ENCODE measurements around the gene TOM1L2.

TOM1L2 gene

GRCh38 chr17:17893801-17894644 is 78.2 kb downstream of the TOM1L2 start:
- Histone ChIP-seq H3K36me3 (ENCODE audit: insufficient read depth, low read length) (no peaks in the 10 kb centered on the region), H3K4me3 (ENCODE audit: low read length) (no peak overlapping the region), H3K9ac (ENCODE audit: low read depth, low read length) (no peak overlapping the region), H3K27me3 (ENCODE audit: insufficient read depth, low read length) (no peaks in the 10 kb centered on the region), H3K27ac (ENCODE audit: low read depth, low read length) (no peak overlapping the region), H3K9me3 (ENCODE audit: insufficient read depth, low read depth, low read length) (no peaks in the 10 kb centered on the region), H3K4me1 (ENCODE audit: insufficient read depth, low read length) (peaks cover 5% of the 10 kb centered on the region)
- 81% methylated on average over 7 of the region's 7 CpGs for WGBS

GRCh38 chr17:17892731-17893130 is 79.5 kb downstream of the TOM1L2 start:
- Histone ChIP-seq H3K4me3 (ENCODE audit: low read length) (no peak overlapping the region), H3K27me3 (ENCODE audit: insufficient read depth, low read length) (no peaks in the 10 kb centered on the region), H3K36me3 (ENCODE audit: insufficient read depth, low read length) (no peaks in the 10 kb centered on the region), H3K9me3 (ENCODE audit: insufficient read depth, low read depth, low read length) (no peaks in the 10 kb centered on the region), H3K9ac (ENCODE audit: low read depth, low read length) (no peak overlapping the region), H3K4me1 (ENCODE audit: insufficient read depth, low read length) (peaks cover 10% of the 10 kb centered on the region), H3K27ac (ENCODE audit: low read depth, low read length) (no peak overlapping the region)
- WGBS: 94% methylated on average over 1 of the region's 2 CpGs

DNA sequence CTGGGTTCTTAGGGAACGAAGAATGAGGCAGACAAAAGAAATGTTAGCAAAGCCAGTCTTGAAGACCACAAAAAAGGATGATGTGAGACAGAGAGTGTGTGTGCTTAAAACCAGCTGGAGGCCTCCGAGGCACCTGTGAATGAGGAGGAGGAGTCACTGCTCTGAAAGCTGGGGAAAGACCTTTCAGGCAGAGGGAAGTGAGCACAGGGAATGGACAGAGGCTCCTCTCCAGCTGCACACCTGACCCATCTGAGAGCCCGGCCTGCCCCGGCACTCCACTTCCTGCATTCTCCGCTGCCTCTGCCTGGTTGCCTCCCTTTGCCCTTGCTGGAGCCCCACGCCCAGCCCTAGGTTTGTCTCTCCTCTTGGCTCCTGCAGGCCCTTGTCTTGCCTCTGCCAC is 80.2 kb downstream of the TOM1L2 start:
- H3K9ac ChIP-seq (ENCODE audit: low read depth, low read length): no peak overlapping the region
- no peaks in the 10 kb centered on the region for H3K9me3 ChIP-seq (ENCODE audit: insufficient read depth, low read depth, low read length)
- 78% methylated on average over 6 of the region's 6 CpGs for WGBS
- H3K27me3 ChIP-seq (ENCODE audit: insufficient read depth, low read length): no peaks in the 10 kb centered on the region
- no peak overlapping the region for H3K4me3 ChIP-seq (ENCODE audit: low read length)
- H3K27ac ChIP-seq (ENCODE audit: low read depth, low read length): no peak overlapping the region
- peaks cover 10% of the 10 kb centered on the region for H3K4me1 ChIP-seq (ENCODE audit: insufficient read depth, low read length)
- no peaks in the 10 kb centered on the region for H3K36me3 ChIP-seq (ENCODE audit: insufficient read depth, low read length)

- Histone ChIP-seq H3K27ac (ENCODE audit: low read depth, low read length) (no peak overlapping the region), H3K9ac (ENCODE audit: low read depth, low read length) (no peak overlapping the region), H3K4me3 (ENCODE audit: low read length) (no peak overlapping the region), H3K9me3 (ENCODE audit: insufficient read depth, low read depth, low read length) (no peaks in the 10 kb centered on the region), H3K4me1 (ENCODE audit: insufficient read depth, low read length) (peaks cover 14% of the 10 kb centered on the region), H3K36me3 (ENCODE audit: insufficient read depth, low read length) (no peaks in the 10 kb centered on the region), H3K27me3 (ENCODE audit: insufficient read depth, low read length) (no peaks in the 10 kb centered on the region)
- 88% methylated on average over 5 of the region's 5 CpGs for WGBS
Measured at GRCh38 chr17:17890773-17891759, 81.1 kb downstream of the TOM1L2 start.

DNA sequence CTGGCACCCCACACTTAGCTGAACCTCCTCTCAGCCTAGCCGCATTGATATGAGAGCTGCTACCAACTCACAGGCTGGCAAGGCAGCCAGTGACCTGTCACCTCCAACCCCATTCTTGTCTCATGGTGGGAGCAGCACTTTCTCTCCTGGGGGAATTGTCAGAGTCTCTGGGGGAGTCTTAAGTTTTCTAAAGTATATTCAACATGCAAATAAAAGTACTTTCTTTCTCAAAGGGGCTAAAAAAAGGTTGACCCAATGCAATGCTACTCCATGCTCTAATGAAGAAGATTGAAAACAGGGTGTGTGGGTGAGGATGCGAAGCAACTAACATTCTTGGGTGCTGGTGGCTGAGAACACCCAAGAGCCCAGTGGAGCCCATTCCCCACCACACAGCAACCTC is 82.3 kb downstream of the TOM1L2 start:
- WGBS: 100% methylated on average over 2 of the region's 2 CpGs
- peaks cover 20% of the 10 kb centered on the region for H3K4me1 ChIP-seq (ENCODE audit: insufficient read depth, low read length)
- no peaks in the 10 kb centered on the region for H3K27me3 ChIP-seq (ENCODE audit: insufficient read depth, low read length)
- no peak overlapping the region for H3K9ac ChIP-seq (ENCODE audit: low read depth, low read length)
- H3K27ac ChIP-seq (ENCODE audit: low read depth, low read length): no peak overlapping the region
- H3K9me3 ChIP-seq (ENCODE audit: insufficient read depth, low read depth, low read length): no peaks in the 10 kb centered on the region
- H3K4me3 ChIP-seq (ENCODE audit: low read length): no peak overlapping the region
- no peaks in the 10 kb centered on the region for H3K36me3 ChIP-seq (ENCODE audit: insufficient read depth, low read length)

GRCh38 chr17:17888821-17889220 is 83.4 kb downstream of the TOM1L2 start:
- Histone ChIP-seq H3K4me1 (ENCODE audit: insufficient read depth, low read length) (peaks cover 28% of the 10 kb centered on the region), H3K4me3 (ENCODE audit: low read length) (no peak overlapping the region), H3K36me3 (ENCODE audit: insufficient read depth, low read length) (no peaks in the 10 kb centered on the region), H3K27ac (ENCODE audit: low read depth, low read length) (no peak overlapping the region), H3K9ac (ENCODE audit: low read depth, low read length) (no peak overlapping the region), H3K9me3 (ENCODE audit: insufficient read depth, low read depth, low read length) (no peaks in the 10 kb centered on the region), H3K27me3 (ENCODE audit: insufficient read depth, low read length) (no peaks in the 10 kb centered on the region)
- 57% methylated on average over 7 of the region's 7 CpGs for WGBS

- no peaks in the 10 kb centered on the region for H3K36me3 ChIP-seq (ENCODE audit: insufficient read depth, low read length)
- peaks cover 28% of the 10 kb centered on the region for H3K4me1 ChIP-seq (ENCODE audit: insufficient read depth, low read length)
- no peak overlapping the region for H3K4me3 ChIP-seq (ENCODE audit: low read length)
- WGBS: 43% methylated on average over 1 of the region's 1 CpG
- no peaks in the 10 kb centered on the region for H3K9me3 ChIP-seq (ENCODE audit: insufficient read depth, low read depth, low read length)
- no peaks in the 10 kb centered on the region for H3K27me3 ChIP-seq (ENCODE audit: insufficient read depth, low read length)
- H3K27ac ChIP-seq (ENCODE audit: low read depth, low read length): no peak overlapping the region
- no peak overlapping the region for H3K9ac ChIP-seq (ENCODE audit: low read depth, low read length)
Measured at GRCh38 chr17:17888371-17888770, 83.8 kb downstream of the TOM1L2 start.

- Histone ChIP-seq H3K4me1 (ENCODE audit: insufficient read depth, low read length) (peaks cover 28% of the 10 kb centered on the region), H3K9ac (ENCODE audit: low read depth, low read length) (no peak overlapping the region), H3K27ac (ENCODE audit: low read depth, low read length) (no peak overlapping the region), H3K27me3 (ENCODE audit: insufficient read depth, low read length) (no peaks in the 10 kb centered on the region), H3K9me3 (ENCODE audit: insufficient read depth, low read depth, low read length) (no peaks in the 10 kb centered on the region), H3K4me3 (ENCODE audit: low read length) (no peak overlapping the region), H3K36me3 (ENCODE audit: insufficient read depth, low read length) (no peaks in the 10 kb centered on the region)
- 88% methylated on average over 4 of the region's 4 CpGs for WGBS
Measured at GRCh38 chr17:17887752-17888304, 84.4 kb downstream of the TOM1L2 start.

- Histone ChIP-seq H3K4me1 (ENCODE audit: insufficient read depth, low read length) (peaks cover 39% of the 10 kb centered on the region), H3K9me3 (ENCODE audit: insufficient read depth, low read depth, low read length) (no peaks in the 10 kb centered on the region), H3K36me3 (ENCODE audit: insufficient read depth, low read length) (no peaks in the 10 kb centered on the region), H3K4me3 (ENCODE audit: low read length) (no peak overlapping the region), H3K27me3 (ENCODE audit: insufficient read depth, low read length) (no peaks in the 10 kb centered on the region), H3K27ac (ENCODE audit: low read depth, low read length) (no peak overlapping the region), H3K9ac (ENCODE audit: low read depth, low read length) (no peak overlapping the region)
- 96% methylated on average over 4 of the region's 4 CpGs for WGBS
Measured at GRCh38 chr17:17886726-17887125, 85.5 kb downstream of the TOM1L2 start.

DNA sequence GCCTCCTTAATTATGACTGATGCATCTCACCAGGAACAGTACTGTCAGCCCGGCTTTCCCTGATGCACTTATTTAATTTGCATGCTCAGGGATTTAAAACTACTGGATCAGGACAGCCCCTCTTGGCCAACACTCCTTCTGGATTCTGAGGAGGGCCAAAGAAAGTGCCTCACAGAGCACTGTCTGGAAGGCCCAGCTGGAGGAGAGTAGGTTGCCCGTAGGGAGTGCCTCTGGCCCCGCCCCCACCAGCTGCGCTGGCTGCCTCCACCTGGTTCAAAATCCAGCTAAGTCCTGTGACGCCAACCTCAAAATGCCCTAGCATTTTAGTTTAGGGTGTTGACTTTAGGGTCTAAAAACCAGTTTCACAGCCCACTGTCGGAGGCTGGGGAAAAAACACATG is 86.0 kb downstream of the TOM1L2 start:
- Histone ChIP-seq H3K36me3 (ENCODE audit: insufficient read depth, low read length) (no peaks in the 10 kb centered on the region), H3K27me3 (ENCODE audit: insufficient read depth, low read length) (no peaks in the 10 kb centered on the region), H3K9me3 (ENCODE audit: insufficient read depth, low read depth, low read length) (no peaks in the 10 kb centered on the region), H3K4me1 (ENCODE audit: insufficient read depth, low read length) (peaks cover 39% of the 10 kb centered on the region), H3K4me3 (ENCODE audit: low read length) (no peak overlapping the region), H3K9ac (ENCODE audit: low read depth, low read length) (no peak overlapping the region), H3K27ac (ENCODE audit: low read depth, low read length) (no peak overlapping the region)
- WGBS: 85% methylated on average over 6 of the region's 6 CpGs
